ENCODE measurements around the gene KLHL10. TPM values are rescaled to one million over a fixed set of nuclear protein-coding genes. Genes with fewer than 3 reads are reported as not detected.

Gene KLHL10
- total RNA-seq (2022; extraction: Qiagen RNA extraction; ENCODE audit: low read depth): 0.08 to 0.09 TPM (median 0.08 TPM) in 3 of 5 replicates, not detected in the others

DNA sequence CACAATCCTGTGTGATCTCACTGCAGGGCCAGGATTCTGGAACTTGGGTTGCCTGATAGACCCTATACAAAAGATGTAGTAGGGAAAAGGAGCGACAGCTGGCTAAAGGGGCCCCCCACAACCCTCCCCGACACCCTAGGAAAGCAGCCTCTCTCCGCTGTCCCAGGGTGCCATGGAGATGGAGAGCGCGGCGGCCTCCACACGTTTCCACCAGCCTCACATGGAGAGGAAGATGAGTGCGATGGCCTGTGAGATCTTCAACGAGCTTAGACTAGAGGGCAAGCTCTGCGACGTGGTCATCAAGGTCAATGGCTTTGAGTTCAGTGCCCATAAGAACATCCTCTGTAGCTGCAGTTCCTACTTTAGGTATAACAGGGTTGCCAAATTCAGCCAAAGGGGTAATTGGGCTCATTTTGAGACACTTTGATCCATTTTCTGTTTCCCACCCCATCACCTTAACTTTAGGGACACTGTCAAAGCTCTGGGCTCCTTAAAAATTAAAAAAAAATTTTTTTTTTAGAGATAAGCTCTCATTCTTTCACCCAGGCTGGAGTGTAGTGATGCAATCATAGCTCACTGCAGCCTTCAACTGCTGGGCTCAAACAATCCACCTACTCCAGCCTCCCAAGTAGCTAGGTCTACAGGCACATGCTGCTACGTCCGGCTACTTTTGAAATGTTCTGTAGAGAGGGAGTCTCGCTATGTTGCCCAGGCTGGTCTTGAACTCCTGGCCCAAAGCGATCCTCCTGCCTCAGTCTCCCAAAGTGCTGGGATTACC is at the start of gene KLHL10:
KLHL10 (plus strand) TSS at position 65 of the 778 bp plus-strand sequence; CDS start at position 173, 108 bp downstream.

DNA sequence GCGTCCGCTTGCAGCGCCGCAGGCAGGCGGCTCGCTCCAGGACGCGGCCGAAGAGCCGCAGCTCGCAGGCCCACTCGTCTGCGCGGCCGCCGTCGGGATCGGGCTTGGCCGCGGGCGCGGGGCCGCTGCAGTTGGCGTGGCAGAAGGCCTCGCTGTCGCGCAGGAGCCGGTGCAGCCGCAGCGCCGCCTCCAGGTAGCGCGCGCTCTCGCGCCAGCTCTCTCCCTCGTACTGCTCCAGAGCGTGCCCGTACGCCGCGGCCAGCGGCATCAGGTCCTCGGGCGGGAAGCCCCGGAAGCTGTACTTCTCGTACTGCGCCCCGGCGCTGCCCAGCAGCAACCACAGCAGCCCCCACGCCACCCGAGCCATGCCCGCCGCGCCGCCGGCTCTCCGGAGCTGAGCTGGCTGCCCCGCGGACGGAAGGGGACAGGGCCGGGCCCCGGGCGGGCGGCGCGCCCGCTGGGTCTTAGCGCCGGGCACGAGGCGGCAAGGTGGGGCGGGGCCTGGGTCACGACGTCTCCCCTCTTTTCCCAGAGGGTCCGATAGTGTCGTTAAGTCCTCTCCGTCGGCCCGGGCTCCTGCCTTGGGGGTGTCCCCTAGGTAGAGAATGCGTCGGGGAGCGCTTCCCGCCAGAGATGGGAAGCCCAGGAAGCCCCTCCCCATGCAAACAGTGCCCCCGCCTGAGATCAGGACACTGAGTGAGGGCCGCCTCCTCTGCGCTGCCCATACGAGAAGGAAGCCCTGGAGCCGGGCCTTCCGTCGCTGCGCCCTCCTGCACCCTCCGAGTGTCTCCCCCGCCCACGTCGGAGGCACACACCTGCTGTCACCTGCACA is 25.9 kb upstream of the KLHL10 start, which contains the start of gene P3H4:
P3H4 (minus strand) TSS at position 401 of the 832 bp plus-strand sequence; CDS start at position 367, 34 bp downstream.

DNA sequence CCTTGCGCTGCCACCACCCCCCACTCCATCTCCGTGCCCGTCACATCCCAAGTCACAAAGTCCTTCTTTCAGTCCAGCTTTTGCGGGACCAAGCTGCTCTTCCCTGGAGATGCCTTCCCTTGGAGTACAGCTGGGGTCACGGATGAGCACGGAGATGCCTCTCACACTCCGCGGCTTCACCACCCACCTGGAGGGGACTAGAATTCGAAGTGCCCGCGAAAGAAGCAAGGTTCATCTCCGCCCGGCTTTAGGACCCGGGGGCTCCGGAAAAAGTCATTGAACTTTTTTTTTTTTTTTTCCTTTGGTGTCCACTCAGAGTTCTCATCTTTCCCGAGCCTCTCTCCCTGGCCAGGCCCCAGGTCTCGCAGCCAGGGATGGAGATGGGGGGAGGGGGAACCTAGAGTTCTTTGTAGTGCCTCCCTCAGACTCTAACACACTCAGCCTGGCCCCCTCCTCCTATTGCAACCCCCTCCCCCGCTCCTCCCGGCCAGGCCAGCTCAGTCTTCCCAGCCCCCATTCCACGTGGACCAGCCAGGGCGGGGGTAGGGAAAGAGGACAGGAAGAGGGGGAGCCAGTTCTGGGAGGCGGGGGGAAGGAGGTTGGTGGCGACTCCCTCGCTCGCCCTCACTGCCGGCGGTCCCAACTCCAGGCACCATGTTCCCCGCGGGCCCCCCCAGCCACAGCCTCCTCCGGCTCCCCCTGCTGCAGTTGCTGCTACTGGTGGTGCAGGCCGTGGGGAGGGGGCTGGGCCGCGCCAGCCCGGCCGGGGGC is 25.1 kb upstream of the KLHL10 start, which contains the start of gene FKBP10:
FKBP10 (plus strand) TSS at position 624 of the 771 bp plus-strand sequence; CDS start at position 655, 31 bp downstream.

DNA sequence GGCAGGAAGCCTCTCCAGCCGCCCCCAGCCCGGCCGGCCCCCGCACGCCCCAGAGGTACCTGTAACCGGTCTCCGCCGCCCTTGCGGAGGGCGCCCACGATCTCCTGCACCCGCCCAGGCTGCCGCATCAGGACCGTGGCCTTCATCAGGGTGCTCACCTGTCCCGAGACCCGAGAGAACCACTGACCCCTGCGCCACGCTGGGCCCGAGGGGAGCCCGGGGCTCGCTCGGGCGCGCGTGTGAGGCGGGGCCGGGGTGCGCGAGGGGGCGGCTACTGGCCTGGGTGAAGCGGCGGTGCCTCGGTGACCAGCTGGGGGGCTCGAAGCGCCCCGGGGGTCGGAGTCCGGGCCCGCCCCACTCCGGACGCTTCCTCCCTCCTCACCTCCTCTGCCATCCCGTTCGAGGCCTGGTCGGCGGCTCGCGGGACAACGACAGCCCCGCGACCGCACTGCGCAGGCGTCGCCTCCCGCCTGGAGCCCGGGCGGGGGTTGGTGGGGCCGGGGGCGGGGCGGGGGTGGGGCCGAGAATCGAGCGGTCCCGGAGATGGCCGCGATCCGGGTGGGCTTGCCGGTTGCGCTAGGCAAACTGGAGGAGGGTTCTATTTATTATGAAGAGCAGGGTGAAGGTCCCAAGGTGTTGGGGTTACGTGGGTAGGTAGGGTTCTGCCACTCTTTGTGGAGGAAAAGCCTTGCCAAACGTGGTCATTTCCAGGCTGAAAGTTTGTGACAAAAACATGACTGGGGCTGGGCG is 1.6 kb upstream of the KLHL10 start, which contains the start of gene NT5C3B:
NT5C3B (minus strand) TSS at position 433 of the 750 bp plus-strand sequence; CDS start at position 394, 39 bp downstream.

DNA sequence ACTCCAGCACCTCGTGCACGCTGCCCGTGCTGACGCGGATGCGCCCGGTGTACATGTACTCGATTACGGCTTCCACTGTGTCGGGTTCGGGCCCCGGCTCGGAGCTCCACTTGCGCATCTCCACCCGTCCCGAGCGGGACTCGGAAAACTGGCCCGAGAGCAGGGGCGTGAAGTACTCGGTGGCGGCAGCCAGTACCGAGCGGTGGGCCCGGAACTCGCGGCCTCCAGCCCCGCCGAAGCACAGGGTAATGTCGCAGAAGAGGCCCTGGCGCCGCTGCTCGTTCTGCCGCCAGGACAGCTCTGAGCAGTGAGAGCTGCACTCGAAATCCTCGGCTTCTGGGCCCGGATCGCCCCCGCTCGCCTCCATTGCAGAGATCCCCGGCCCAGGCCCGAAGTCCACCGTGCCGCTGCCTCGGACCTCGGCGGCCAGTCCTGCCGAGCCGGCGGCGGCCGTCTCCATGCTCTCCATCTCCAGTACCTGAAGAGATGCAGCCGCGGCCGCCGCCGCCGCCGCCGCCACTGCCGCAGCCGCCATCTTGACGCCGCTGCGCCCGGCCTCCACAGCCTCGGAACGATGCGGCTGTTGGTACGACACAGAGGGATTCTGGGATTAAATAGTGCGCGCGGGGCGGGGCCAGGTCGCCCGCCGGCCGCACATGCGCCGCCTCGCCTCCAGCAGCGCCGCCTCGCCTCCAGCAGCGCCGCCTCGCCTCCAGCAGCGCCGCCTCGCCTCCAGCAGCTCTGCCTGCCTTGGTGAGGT is 27.4 kb downstream of the KLHL10 start, which contains the start of gene KLHL11:
KLHL11 (minus strand) TSS at position 588 of the 760 bp plus-strand sequence; CDS start at position 535, 53 bp downstream.

Other genes with a start within 250 kb of the KLHL10 start
- 0.27 to 1.1 TPM (median 0.66 TPM) in 5 replicates for gene KRT16, start 225.1 kb upstream of the KLHL10 start, total RNA-seq (2022; extraction: Qiagen RNA extraction; ENCODE audit: low read depth)
- 0.54 to 0.96 TPM (median 0.90 TPM) in 5 replicates for gene KRT17, start 213.2 kb upstream of the KLHL10 start, total RNA-seq (2022; extraction: Qiagen RNA extraction; ENCODE audit: low read depth)
- 1,281 to 1,716 TPM (median 1,378 TPM) in 5 replicates for gene EIF1, start 148.9 kb upstream of the KLHL10 start, total RNA-seq (2022; extraction: Qiagen RNA extraction; ENCODE audit: low read depth)
- 0.57 TPM in 1 of 5 replicates, not detected in the others for gene GAST, start 125.5 kb upstream of the KLHL10 start, total RNA-seq (2022; extraction: Qiagen RNA extraction; ENCODE audit: low read depth)
- gene HAP1, start 103.2 kb upstream of the KLHL10 start, total RNA-seq (2022; extraction: Qiagen RNA extraction; ENCODE audit: low read depth): 0.69 to 2.9 TPM (median 1.5 TPM) in 5 replicates
- gene JUP, start 51.1 kb upstream of the KLHL10 start, total RNA-seq (2022; extraction: Qiagen RNA extraction; ENCODE audit: low read depth): 81.9 to 128 TPM (median 113 TPM) in 5 replicates
- gene P3H4, start 25.9 kb upstream of the KLHL10 start, total RNA-seq (2022; extraction: Qiagen RNA extraction; ENCODE audit: low read depth): 30.4 to 39.9 TPM (median 34.4 TPM) in 5 replicates
- gene FKBP10, start 24.8 kb upstream of the KLHL10 start, total RNA-seq (2022; extraction: Qiagen RNA extraction; ENCODE audit: low read depth): 85.9 to 115 TPM (median 109 TPM) in 5 replicates
- 103 to 118 TPM (median 114 TPM) in 5 replicates for gene NT5C3B, start 1.6 kb upstream of the KLHL10 start, total RNA-seq (2022; extraction: Qiagen RNA extraction; ENCODE audit: low read depth)
- 2.0 to 4.4 TPM (median 2.7 TPM) in 5 replicates for gene KLHL11, start 27.6 kb downstream of the KLHL10 start, total RNA-seq (2022; extraction: Qiagen RNA extraction; ENCODE audit: low read depth)
- 244 to 299 TPM (median 293 TPM) in 5 replicates for gene ACLY, start 81.1 kb downstream of the KLHL10 start, total RNA-seq (2022; extraction: Qiagen RNA extraction; ENCODE audit: low read depth)
- gene ODAD4, start 92.8 kb downstream of the KLHL10 start, total RNA-seq (2022; extraction: Qiagen RNA extraction; ENCODE audit: low read depth): 1.2 to 1.7 TPM (median 1.6 TPM) in 5 replicates
- gene CNP, start 129.0 kb downstream of the KLHL10 start, total RNA-seq (2022; extraction: Qiagen RNA extraction; ENCODE audit: low read depth): 54.4 to 72.8 TPM (median 69.7 TPM) in 5 replicates
- 119 to 139 TPM (median 130 TPM) in 5 replicates for gene DNAJC7, start 179.6 kb downstream of the KLHL10 start, total RNA-seq (2022; extraction: Qiagen RNA extraction; ENCODE audit: low read depth)
- 43.8 to 50.6 TPM (median 46.6 TPM) in 5 replicates for gene NKIRAS2, start 182.3 kb downstream of the KLHL10 start, total RNA-seq (2022; extraction: Qiagen RNA extraction; ENCODE audit: low read depth)
- 0.59 to 0.90 TPM (median 0.74 TPM) in 5 replicates for gene C17orf113, start 212.8 kb downstream of the KLHL10 start, total RNA-seq (2022; extraction: Qiagen RNA extraction; ENCODE audit: low read depth)

All from A549 treated with RU486 at 1 μM for 4 hours (cell line).